Activated CD4-positive, alpha-beta T cell treated with anti-CD3 and anti-CD28 coated beads, Interleukin-2, amount 50 U/mL, for 16 hours (primary cell): ENCODE data around the gene TRIM31.

Source experiments
- DNase-seq: peaks from one replicate; pipeline ENCODE4 v3.0.0-alpha.2; 2020

The TRIM31 gene

GRCh38 chr6:30113003-30113759 is at the start of gene TRIM31:
Gene TRIM31, minus strand, starts transcription at chr6:30113090. Its CDS starts 285 bp downstream, at chr6:30112805.
- no peak for DNase-seq

- no peak for DNase-seq
Observed at GRCh38 chr6:30162265-30163089, 49.6 kb upstream of the TRIM31 start.

- DNase-seq: no peak
Observed at GRCh38 chr6:30160785-30161531, 48.1 kb upstream of the TRIM31 start, which contains the start of gene TRIM10. Gene TRIM10, minus strand, starts transcription at chr6:30161211. Its CDS starts 353 bp downstream, at chr6:30160858.

- no peak for DNase-seq
Observed at GRCh38 chr6:30160008-30160784, 47.3 kb upstream of the TRIM31 start.

- DNase-seq: peak; percentile 11
Observed at GRCh38 chr6:30158475-30159040, 45.7 kb upstream of the TRIM31 start.

- no peak for DNase-seq
Observed at GRCh38 chr6:30157999-30158398, 45.1 kb upstream of the TRIM31 start.

GRCh38 chr6:30157581-30157980 is 44.7 kb upstream of the TRIM31 start:
- no peak for DNase-seq

GRCh38 chr6:30156774-30157173 is 43.9 kb upstream of the TRIM31 start:
- no peak for DNase-seq

- no peak for DNase-seq
Observed at GRCh38 chr6:30156262-30156599, 43.3 kb upstream of the TRIM31 start.

GRCh38 chr6:30155520-30156261 is 42.8 kb upstream of the TRIM31 start:
- DNase-seq: no peak

GRCh38 chr6:30154709-30155519 is 42.0 kb upstream of the TRIM31 start:
- no peak for DNase-seq

- no peak for DNase-seq
Observed at GRCh38 chr6:30154061-30154460, 41.2 kb upstream of the TRIM31 start.

GRCh38 chr6:30152910-30153610 is 40.2 kb upstream of the TRIM31 start:
- no peak for DNase-seq

GRCh38 chr6:30152016-30152673 is 39.3 kb upstream of the TRIM31 start:
- DNase-seq: no peak

GRCh38 chr6:30151580-30151979 is 38.7 kb upstream of the TRIM31 start:
- DNase-seq: no peak

GRCh38 chr6:30150671-30151395 is 37.9 kb upstream of the TRIM31 start:
- DNase-seq: no peak

GRCh38 chr6:30149858-30150550 is 37.1 kb upstream of the TRIM31 start:
- no peak for DNase-seq

- DNase-seq: no peak
Observed at GRCh38 chr6:30149234-30149633, 36.3 kb upstream of the TRIM31 start.
